A549 (cell line): ENCODE measurements around the gene PDE8A. TPM values are rescaled to one million over a fixed set of nuclear protein-coding genes. Genes with fewer than 3 reads are reported as not detected.

Source experiments
- ATAC-seq, 2 experiments: fragments of 200-7000 bp in 1 of 2; fragments of >200 bp in 1 of 2; cut with Nextera tagmentation in 1 of 2; cut with Tn5 transposase in 1 of 2; 3 replicates each; pipeline versions ENCODE4 v1.8.0 to v1.9.1; 2018 to 2020; ENCODE audit warnings: mild to moderate bottlenecking in 1 of 2, moderate library complexity in 1 of 2
- CTCF ChIA-PET: fragments of 300-600 bp; sonication (Branson Sonifier 250); formaldehyde crosslinking; extraction: SDS; loops from one replicate; lab custom pipeline; 2021; ENCODE audit warnings: antibody characterized with exemption, inconsistent platforms; lab: Yijun Ruan, JAX
- POLR2A ChIA-PET: fragments of 350-600 bp; formaldehyde crosslinking; extraction: SDS; loops from one replicate; lab custom pipeline; 2021; ENCODE audit warnings: antibody characterized with exemption, inconsistent platforms; lab: Yijun Ruan, JAX
- DNase-seq, 2 experiments: peaks; one replicate each; pipeline versions ENCODE4 v3.0.0 to v3.0.0-alpha.2; 2011 to 2016; ENCODE audit warnings: low read depth in 1 of 2, low spot score in 1 of 2
- FAIRE-seq: peaks from 2 replicates; lab custom pipeline; 2011; peaks lifted over from hg19 to GRCh38; lab: Jason Lieb, UNC
- H3K27ac ChIP-seq, 2 experiments: fragments of >200 bp; sonication (Bioruptor Twin); formaldehyde crosslinking; 3 replicates each; pipeline ENCODE4 v1.5.1; 2016 to 2017
- H3K4me1 ChIP-seq: fragments of >200 bp; sonication (Bioruptor Twin); formaldehyde crosslinking; 3 replicates; pipeline ENCODE4 v1.6.1; 2016
- H3K4me2 ChIP-seq: fragments of >200 bp; sonication (Bioruptor Twin); formaldehyde crosslinking; 3 replicates; pipeline ENCODE4 v1.6.1; 2016
- H3K4me3 ChIP-seq: fragments of >200 bp; sonication (Bioruptor Twin); formaldehyde crosslinking; 3 replicates; pipeline ENCODE4 v1.5.1; 2016
- H3K9me3 ChIP-seq: fragments of >200 bp; sonication (Bioruptor Twin); formaldehyde crosslinking; 3 replicates; pipeline ENCODE4 v1.6.1; 2016
- BHLHE40 ChIP-seq: IDR thresholded peaks from 2 replicates; pipeline ENCODE4 v1.6.1; 2012; ENCODE audit warnings: low read depth, low read length, inconsistent platforms
- EHF ChIP-seq: fragments of 250-450 bp; sonication (Bioruptor Pico); IDR thresholded peaks from 2 replicates; pipeline ENCODE4 v1.5.0; 2020; ENCODE audit warnings: mild to moderate bottlenecking
- EHMT2 ChIP-seq: fragments of 200-600 bp; sonication (generic); IDR thresholded peaks from 2 replicates; pipeline ENCODE4 v1.6.1; 2016; ENCODE audit warnings: antibody characterized with exemption, low read depth, mild to moderate bottlenecking, moderate library complexity
- ESRRA ChIP-seq: fragments of 150-350 bp; IDR thresholded peaks from 2 replicates; pipeline ENCODE4 v1.6.1; 2014; ENCODE audit warnings: mild to moderate bottlenecking, low read length, borderline replicate concordance
- FOSB ChIP-seq: fragments of 250-450 bp; sonication (Bioruptor Pico); IDR thresholded peaks from 2 replicates; pipeline ENCODE4 v1.5.0; 2020; ENCODE audit warnings: mild to moderate bottlenecking, moderate library complexity
- FOSL2 ChIP-seq, 2 experiments: fragments of 450-650 bp in 1 of 2; fragments of >200 bp in 1 of 2; sonication (Bioruptor Twin) in 1 of 2; formaldehyde crosslinking; IDR thresholded peaks; 2 replicates each; pipeline versions ENCODE4 v1.5.0 to v1.6.1; 2016 to 2020; ENCODE audit warnings: mild to moderate bottlenecking in 1 of 2, moderate library complexity in 1 of 2
- HOXB13 ChIP-seq: fragments of 250-450 bp; sonication (Bioruptor Pico); IDR thresholded peaks from 2 replicates; pipeline ENCODE4 v1.5.0; 2020; ENCODE audit warnings: low read depth, mild to moderate bottlenecking, moderate library complexity
- JUNB ChIP-seq: fragments of >200 bp; sonication (Bioruptor Twin); formaldehyde crosslinking; IDR thresholded peaks from 2 replicates; pipeline ENCODE4 v1.6.1; 2016
- KDM1A ChIP-seq: fragments of 200-600 bp; sonication (generic); IDR thresholded peaks from 2 replicates; pipeline ENCODE4 v1.6.1; 2016; ENCODE audit warnings: low read depth, mild to moderate bottlenecking
- KDM5A ChIP-seq: fragments of 200-600 bp; sonication (generic); IDR thresholded peaks from 2 replicates; pipeline ENCODE4 v1.6.1; 2016; ENCODE audit warnings: antibody characterized with exemption, mild to moderate bottlenecking
- MAFK ChIP-seq: fragments of 450-650 bp; IDR thresholded peaks from 2 replicates; pipeline ENCODE4 v1.6.1; 2014; ENCODE audit not compliant: partially characterized antibody
- MAZ ChIP-seq: fragments of 150-350 bp; IDR thresholded peaks from 2 replicates; pipeline ENCODE4 v1.6.1; 2014; ENCODE audit warnings: antibody characterized with exemption, low read depth, low read length, borderline replicate concordance
- NFE2L2 ChIP-seq: fragments of 150-350 bp; conservative IDR thresholded peaks from 2 replicates; pipeline ENCODE4 v1.6.1; 2014; ENCODE audit warnings: low read length
- NPAS2 ChIP-seq: fragments of 250-450 bp; sonication (Bioruptor Pico); IDR thresholded peaks from 2 replicates; pipeline ENCODE4 v1.8.0; 2022; ENCODE audit warnings: mild to moderate bottlenecking, moderate library complexity, borderline replicate concordance
- POLR2A ChIP-seq: IDR thresholded peaks from 2 replicates; pipeline ENCODE4 v1.6.1; 2012; ENCODE audit warnings: mild to moderate bottlenecking, low read length
- POLR2AphosphoS2 ChIP-seq: conservative IDR thresholded peaks from 2 replicates; pipeline ENCODE4 v1.6.1; 2012; ENCODE audit warnings: low read length, improper control_type of control experiment, inconsistent platforms
- RAD21 ChIP-seq, 2 experiments: fragments of >200 bp in 1 of 2; sonication (Bioruptor Twin) in 1 of 2; formaldehyde crosslinking in 1 of 2; IDR thresholded peaks in 1 of 2; conservative IDR thresholded peaks in 1 of 2; 2 replicates in 1 of 2; 3 replicates in 1 of 2; pipeline ENCODE4 v1.6.1; 2012 to 2018; ENCODE audit warnings: inconsistent platforms in 1 of 2
- RARB ChIP-seq: fragments of 250-450 bp; sonication (Bioruptor Pico); IDR thresholded peaks from 2 replicates; pipeline ENCODE4 v1.8.0; 2021; ENCODE audit warnings: mild to moderate bottlenecking, moderate library complexity
- SMC3 ChIP-seq: fragments of >200 bp; sonication (Bioruptor Twin); formaldehyde crosslinking; IDR thresholded peaks from 3 replicates; pipeline ENCODE4 v1.6.1; 2018; ENCODE audit warnings: inconsistent platforms
- TP53 ChIP-seq: fragments of 250-450 bp; sonication (Bioruptor Pico); IDR thresholded peaks from 2 replicates; pipeline ENCODE4 v1.5.0; 2021; ENCODE audit warnings: mild to moderate bottlenecking, moderate library complexity
- WGBS: methylation state at CpG from one replicate; pipeline ENCODE4 v1.1.6; 2017; ENCODE audit errors: missing lambda C conversion rate; 5-methylcytosine and 5-hydroxymethylcytosine counted together
- polyA plus RNA-seq, 4 experiments: library from polyadenylated mRNA; depleted of rRNA in 3 of 4; stranded (reverse); fragments of >200 nt; fragmentation: RNase III in 1 of 4; extraction: RNeasy Plus Mini Kit Qiagen cat#74134 plus additional on column Dnase treatment in 1 of 4; gene quantifications; 2 replicates in 3 of 4; 3 replicates in 1 of 4; pipeline ENCODE4 v1.2.3, GENCODE V29; 2011 to 2017
- TF ChIP-seq, protein P1 (sequence below): fragments of 250-450 bp; sonication (Bioruptor Pico); IDR thresholded peaks from 2 replicates; pipeline ENCODE4 v1.5.0; 2020; ENCODE audit warnings: low read depth, mild to moderate bottlenecking, moderate library complexity
- TF ChIP-seq, protein P2 (sequence below): IDR thresholded peaks from 2 replicates; pipeline ENCODE4 v1.6.1; 2012; ENCODE audit warnings: low read depth, borderline replicate concordance
- TF ChIP-seq, protein P3 (sequence below): fragments of >200 bp; sonication (Bioruptor Twin); formaldehyde crosslinking; IDR thresholded peaks from 3 replicates; pipeline ENCODE4 v1.5.1; 2016

Gene PDE8A
- polyA plus RNA-seq, 2 of the 4 experiments (the other 2 are of a cell fraction), result 45.3 to 204 TPM

DNA sequence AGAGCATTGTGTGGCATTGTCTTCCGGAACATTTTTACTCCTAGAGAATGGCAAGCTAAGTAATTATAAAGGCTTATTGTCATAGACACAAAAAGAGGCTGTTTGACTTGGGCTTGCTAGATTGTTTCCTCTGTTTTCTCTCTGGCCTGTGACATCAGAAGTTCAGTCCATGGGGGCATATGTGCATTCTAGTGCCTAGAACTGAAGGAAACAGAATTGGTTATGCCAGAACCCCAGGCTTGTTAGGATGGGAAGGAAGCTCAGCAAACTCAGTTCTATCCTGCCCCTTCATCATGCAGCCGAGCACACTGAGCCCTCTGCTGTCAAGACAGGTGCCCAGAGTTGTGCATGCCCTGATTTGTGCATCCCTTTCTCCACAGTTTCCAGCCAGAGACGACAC, 131.3 kb downstream of the PDE8A start:
- no peak for ATAC-seq
- H3K4me2 ChIP-seq, result no peak overlapping the region
- no peaks in the 10 kb centered on the region for H3K9me3 ChIP-seq
- no peak for DNase-seq
- 96% methylated on average over 3 of the region's 3 CpGs for WGBS
- no peaks in the 10 kb centered on the region for H3K4me1 ChIP-seq
- no peak overlapping the region for H3K27ac ChIP-seq
- ChIA-PET CTCF (no interaction called here), POLR2A (no interaction called here)
- no peak overlapping the region for H3K4me3 ChIP-seq
- no peak for FAIRE-seq
- TF ChIP-seq SMC3, result no peak
- TF ChIP-seq POLR2AphosphoS2, result no peak
- no peak for TF ChIP-seq FOSB
- no peak for TF ChIP-seq POLR2A
- TF ChIP-seq RARB (CRISPR knock-in tag), result no peak
- TF ChIP-seq JUNB, result no peak

DNA sequence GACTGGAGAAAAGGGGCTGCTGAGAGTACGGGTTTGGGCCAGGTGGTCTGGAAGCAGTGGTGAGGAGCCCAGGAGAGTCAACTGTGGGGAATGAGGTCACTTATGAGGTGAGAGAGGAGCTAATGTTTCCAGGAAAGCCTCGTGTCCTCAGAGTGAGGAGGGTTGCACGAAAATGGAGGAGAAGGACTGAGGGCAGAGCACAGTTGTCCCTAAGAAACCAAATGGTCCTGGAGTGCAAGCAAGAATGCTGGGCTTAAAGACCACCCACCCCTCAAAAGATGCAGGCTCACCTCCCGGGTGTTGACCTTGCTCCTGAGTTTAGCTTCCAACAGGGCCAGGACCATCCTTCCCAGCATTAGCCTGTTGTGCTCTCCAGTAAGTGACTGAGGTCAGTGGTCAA, 133.2 kb downstream of the PDE8A start:
- FAIRE-seq, result no peak
- H3K4me3 ChIP-seq, result no peak overlapping the region
- ATAC-seq, result no peak; a peak in 1 of 6 replicates
- TF ChIP-seq NFE2L2, result no peak
- TF ChIP-seq FOSL2 (IDR thresholded peaks at IDR 0.05), result no peak
- TF ChIP-seq FOSL2 (CRISPR knock-in tag; IDR thresholded peaks at IDR 0.05), result no peak
- TF ChIP-seq, protein P1, sequence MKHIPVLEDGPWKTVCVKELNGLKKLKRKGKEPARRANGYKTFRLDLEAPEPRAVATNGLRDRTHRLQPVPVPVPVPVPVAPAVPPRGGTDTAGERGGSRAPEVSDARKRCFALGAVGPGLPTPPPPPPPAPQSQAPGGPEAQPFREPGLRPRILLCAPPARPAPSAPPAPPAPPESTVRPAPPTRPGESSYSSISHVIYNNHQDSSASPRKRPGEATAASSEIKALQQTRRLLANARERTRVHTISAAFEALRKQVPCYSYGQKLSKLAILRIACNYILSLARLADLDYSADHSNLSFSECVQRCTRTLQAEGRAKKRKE (CRISPR knock-in tag), result no peak
- TF ChIP-seq BHLHE40, result no peak
- no peak for TF ChIP-seq MAFK
- no peak for TF ChIP-seq RAD21 (conservative IDR thresholded peaks at IDR 0.05 in 1 of 2, IDR thresholded peaks at IDR 0.05 in 1 of 2)
- no peak for TF ChIP-seq HOXB13 (CRISPR knock-in tag)
- TF ChIP-seq EHF (CRISPR knock-in tag), result no peak
- no peak for TF ChIP-seq TP53 (CRISPR knock-in tag)
- TF ChIP-seq, all 56 proteins: peak for 0
- H3K9me3 ChIP-seq, result no peaks in the 10 kb centered on the region
- DNase-seq, result no peak
- H3K27ac ChIP-seq, result no peak overlapping the region
- POLR2A ChIA-PET, result no interaction called here
- H3K4me1 ChIP-seq, result no peaks in the 10 kb centered on the region
- no peak overlapping the region for H3K4me2 ChIP-seq
- WGBS, result 94% methylated on average over 4 of the region's 4 CpGs
- CTCF ChIA-PET, result interaction anchor here (1.6 kb wide), 1 partner anchor 16 kb away, joined by 3 read pairs; no protein-coding TSS in a partner anchor

DNA sequence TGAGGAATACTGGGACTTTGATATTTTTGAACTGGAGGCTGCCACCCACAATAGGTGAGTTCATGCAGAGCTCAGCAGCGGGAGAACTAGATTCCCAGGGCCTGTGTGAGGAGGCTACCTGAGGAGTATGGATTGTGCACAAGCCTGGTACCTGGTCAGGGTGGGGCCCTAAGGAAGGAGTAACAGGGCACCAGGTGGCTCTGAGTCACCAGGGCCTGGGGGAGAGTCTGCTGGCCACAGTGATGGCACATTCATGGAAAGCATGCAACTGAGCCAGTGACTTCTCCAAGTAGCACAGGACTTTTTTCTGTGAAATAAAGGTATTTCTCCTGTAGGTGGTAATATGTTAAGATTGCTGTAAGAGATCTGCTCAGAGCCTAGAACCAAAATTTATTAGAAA, 134.4 kb downstream of the PDE8A start:
- FAIRE-seq (no peak), DNase-seq (no peak), ATAC-seq (no peak)
- no peaks in the 10 kb centered on the region for H3K4me1 ChIP-seq
- POLR2A ChIA-PET, result no interaction called here
- no peaks in the 10 kb centered on the region for H3K9me3 ChIP-seq
- CTCF ChIA-PET, result interaction anchor here (0.6 to 1.2 kb wide), 4 partner anchors 10 to 397 kb away, joined by 3 to 8 read pairs (median 4); no protein-coding TSS in a partner anchor
- no peak overlapping the region for H3K4me2 ChIP-seq
- no peak overlapping the region for H3K27ac ChIP-seq
- no peak overlapping the region for H3K4me3 ChIP-seq
- WGBS, result 90% methylated on average over 1 of the region's 1 CpG
- no peak for TF ChIP-seq MAZ
- TF ChIP-seq TP53 (CRISPR knock-in tag), result no peak
- no peak for TF ChIP-seq KDM5A
- no peak for TF ChIP-seq ESRRA
- no peak for TF ChIP-seq NFE2L2
- TF ChIP-seq, protein P2, sequence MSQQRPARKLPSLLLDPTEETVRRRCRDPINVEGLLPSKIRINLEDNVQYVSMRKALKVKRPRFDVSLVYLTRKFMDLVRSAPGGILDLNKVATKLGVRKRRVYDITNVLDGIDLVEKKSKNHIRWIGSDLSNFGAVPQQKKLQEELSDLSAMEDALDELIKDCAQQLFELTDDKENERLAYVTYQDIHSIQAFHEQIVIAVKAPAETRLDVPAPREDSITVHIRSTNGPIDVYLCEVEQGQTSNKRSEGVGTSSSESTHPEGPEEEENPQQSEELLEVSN, result no peak
- TF ChIP-seq, protein P3, sequence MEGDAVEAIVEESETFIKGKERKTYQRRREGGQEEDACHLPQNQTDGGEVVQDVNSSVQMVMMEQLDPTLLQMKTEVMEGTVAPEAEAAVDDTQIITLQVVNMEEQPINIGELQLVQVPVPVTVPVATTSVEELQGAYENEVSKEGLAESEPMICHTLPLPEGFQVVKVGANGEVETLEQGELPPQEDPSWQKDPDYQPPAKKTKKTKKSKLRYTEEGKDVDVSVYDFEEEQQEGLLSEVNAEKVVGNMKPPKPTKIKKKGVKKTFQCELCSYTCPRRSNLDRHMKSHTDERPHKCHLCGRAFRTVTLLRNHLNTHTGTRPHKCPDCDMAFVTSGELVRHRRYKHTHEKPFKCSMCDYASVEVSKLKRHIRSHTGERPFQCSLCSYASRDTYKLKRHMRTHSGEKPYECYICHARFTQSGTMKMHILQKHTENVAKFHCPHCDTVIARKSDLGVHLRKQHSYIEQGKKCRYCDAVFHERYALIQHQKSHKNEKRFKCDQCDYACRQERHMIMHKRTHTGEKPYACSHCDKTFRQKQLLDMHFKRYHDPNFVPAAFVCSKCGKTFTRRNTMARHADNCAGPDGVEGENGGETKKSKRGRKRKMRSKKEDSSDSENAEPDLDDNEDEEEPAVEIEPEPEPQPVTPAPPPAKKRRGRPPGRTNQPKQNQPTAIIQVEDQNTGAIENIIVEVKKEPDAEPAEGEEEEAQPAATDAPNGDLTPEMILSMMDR, result no peak
- no peak for TF ChIP-seq NPAS2 (CRISPR knock-in tag)
- no peak for TF ChIP-seq KDM1A
- TF ChIP-seq EHMT2, result no peak
